GM13977 (cell line): ENCODE results near the gene RASA4B.
"Not testable (repeated sequence)": the region's sequence is repeated elsewhere in the genome, so short reads cannot be mapped to it uniquely, and the experiment has no call there.

ENCODE experiments used
- DNase-seq: peaks from one replicate; pipeline ENCODE4 v3.0.0; 2012; ENCODE audit warnings: low spot score
- in situ Hi-C: fragments of 300-500 bp; cut with MboI; formaldehyde crosslinking; loops from one replicate; pipeline ENCODE4 v1.12.0; 2022; ENCODE audit warnings: low sequenced_read_pairs, low pct_unique_long_range_greater_than_20kb, mixed read lengths, inconsistent platforms; ENCODE audit not compliant: unreplicated experiment

RASA4B gene

GRCh38 chr7:102514881-102515721 lies 2.5 kb downstream of the RASA4B start:
- DNase-seq, in situ Hi-C loops: not testable (repeated sequence)

GRCh38 chr7:102512642-102513221 lies 4.8 kb downstream of the RASA4B start:
- DNase-seq, in situ Hi-C loops: not testable (repeated sequence)

DNA sequence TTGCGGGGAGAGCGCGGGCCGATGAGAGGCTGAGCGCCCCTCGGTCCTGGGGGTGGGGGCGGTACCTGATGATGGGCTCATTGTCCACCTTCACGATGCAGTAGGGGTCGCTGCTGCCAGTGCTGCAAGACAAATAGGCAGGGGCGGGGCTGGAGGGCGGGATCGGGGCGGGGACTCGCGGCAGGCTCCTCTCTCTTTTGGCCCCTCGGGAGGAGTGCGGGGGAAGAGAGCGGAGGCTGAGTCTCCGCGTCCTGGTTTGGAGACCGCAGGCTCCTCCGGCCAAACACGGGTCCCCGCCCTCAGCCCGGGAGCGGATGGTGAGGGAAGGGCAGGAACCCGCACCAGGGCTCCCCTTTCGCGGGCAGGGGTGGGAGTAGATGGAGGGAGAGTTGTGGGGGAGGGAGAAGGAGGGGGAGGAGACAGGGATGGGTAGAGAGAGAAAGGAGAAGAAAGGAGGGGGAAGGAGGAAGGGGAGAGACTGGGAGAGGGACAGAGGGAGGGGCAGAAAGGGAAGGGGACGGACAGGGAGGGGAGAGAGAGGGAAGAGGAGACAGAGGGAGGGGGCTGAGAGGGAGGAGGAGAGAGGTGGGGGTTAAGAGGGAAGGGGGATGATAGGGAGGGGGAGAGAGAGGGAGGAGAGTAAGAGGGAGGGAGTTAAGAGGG lies 5.6 kb downstream of the RASA4B start:
- DNase-seq, in situ Hi-C loops: not testable (repeated sequence)

DNA sequence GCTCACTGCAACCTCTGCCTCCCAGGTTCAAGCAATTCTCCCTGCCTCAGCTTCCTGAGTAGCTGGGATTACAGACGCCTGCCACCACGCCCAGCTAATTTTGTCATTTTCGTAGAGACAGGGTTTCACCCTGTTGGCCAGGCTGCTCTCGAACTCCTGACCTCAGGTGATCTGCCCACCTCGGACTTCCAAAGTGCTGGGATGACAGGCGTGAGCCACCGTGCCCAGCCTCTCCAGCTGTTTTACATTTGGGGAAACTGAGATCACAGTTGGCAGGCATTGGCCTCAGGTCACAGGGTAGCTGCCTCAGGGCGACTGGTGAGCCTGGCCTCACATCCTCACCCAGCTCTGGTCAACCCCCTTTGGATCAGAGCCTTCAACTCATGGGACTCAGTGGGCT lies 7.0 kb downstream of the RASA4B start:
- in situ Hi-C loops, DNase-seq: not testable (repeated sequence)

DNA sequence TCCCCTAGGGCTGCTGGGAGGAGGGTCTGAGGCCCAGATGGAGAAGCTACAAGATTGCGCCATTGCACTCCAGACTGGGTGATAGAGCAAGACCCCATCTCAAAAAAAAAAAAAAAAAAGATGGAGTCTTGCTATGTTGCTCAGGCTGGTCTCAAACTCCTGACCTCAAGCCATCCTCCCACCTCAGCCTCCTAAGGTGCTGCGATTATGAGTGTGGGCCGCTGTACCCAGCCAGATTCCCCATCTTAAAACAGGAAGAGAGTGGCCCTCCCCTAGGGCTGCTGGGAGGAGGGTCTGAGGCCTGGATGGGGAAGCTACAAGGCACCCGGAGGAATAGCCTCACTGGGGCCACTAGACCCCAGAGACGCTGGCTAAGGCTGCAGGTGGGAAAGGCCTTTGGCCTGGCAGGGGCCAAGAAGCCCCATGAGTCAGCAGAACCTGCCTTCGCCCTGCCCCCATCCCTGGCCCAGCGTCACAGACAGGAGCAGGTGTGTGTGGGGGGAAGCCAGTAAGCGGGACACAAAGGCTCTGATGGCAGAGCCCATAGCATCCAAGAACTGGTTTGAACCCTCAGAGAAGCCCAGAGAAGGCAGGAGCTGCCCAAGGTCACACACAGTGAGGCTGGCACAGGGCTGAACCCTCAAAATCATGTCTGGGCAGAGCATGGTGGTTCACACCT lies 10.0 kb downstream of the RASA4B start:
- in situ Hi-C loops, DNase-seq: not testable (repeated sequence)

DNA sequence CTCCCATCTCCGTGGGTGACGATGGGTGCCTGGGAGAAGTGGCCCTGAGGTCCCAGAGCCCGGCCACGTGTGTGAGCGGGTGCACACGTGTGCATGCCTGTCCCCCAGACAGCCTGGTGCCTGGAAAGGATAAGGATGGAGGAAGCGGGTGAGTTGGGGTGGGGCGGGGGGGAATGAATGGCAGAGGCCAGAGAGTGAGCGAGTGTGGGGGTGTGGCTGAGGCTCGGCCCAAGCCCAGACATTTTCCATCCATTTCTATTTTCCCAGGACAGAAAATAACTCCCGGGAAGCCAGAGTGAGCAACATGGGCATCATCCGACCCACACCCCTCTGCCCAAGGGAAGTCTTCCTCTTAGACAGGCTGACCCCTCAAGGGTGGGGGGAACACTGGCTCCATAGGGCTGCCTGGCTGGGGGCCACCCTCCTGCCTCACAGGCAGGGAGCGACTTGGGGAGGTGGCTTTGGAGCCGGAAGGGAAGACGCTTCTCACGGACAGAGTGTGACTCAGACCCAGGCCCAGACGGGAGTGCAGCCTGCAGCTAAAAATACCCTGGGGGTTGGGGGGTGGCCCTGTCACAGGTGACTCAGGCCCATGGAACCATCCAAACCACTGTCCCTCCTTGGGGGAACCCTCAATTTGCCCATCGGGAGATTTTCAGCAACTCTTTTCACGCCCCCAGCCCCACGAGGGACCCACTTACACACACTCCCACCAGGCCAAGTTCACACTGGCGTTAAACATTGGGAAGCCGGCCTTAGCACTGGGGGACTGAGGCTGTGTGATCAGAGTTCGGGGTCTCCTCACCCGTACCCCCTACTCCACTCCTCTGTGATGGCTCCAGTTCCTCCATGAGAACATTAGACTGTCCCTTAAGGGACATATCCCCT lies 12.0 kb downstream of the RASA4B start:
- in situ Hi-C loops, DNase-seq: not testable (repeated sequence)

- in situ Hi-C loops, DNase-seq: not testable (repeated sequence)
These were observed 14.4 kb downstream of the RASA4B start for GRCh38 chr7:102503141-102503540.

GRCh38 chr7:102498321-102498720 lies 19.3 kb downstream of the RASA4B start:
- DNase-seq, in situ Hi-C loops: not testable (repeated sequence)

DNA sequence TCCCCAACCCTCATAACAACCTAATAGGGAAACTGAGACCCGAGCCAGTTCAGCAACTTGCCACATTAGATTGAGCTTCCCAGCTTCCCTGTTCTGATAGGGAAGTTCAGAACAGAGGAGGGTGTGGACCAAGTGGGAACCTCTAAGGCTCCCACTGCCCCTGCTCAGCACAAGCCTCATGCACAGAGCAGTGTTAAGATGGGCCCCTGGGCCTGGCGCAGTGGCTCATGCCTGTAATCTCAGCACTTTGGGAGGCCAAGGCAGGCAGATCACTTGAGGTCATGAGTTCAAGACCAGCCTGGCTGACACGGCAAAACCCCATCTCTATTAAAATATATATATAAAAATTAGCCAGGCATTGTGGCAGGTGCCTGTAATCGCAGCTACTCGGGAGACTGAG lies 20.3 kb downstream of the RASA4B start:
- in situ Hi-C loops = not testable (repeated sequence)

GRCh38 chr7:102496861-102497260 lies 20.7 kb downstream of the RASA4B start:
- DNase-seq, in situ Hi-C loops: not testable (repeated sequence)

More for the DNA sequence above, 20.3 kb downstream of the RASA4B start:
- DNase-seq = not testable (repeated sequence)

- DNase-seq, in situ Hi-C loops: not testable (repeated sequence)
These were observed 23.0 kb downstream of the RASA4B start for GRCh38 chr7:102494473-102495149.

DNA sequence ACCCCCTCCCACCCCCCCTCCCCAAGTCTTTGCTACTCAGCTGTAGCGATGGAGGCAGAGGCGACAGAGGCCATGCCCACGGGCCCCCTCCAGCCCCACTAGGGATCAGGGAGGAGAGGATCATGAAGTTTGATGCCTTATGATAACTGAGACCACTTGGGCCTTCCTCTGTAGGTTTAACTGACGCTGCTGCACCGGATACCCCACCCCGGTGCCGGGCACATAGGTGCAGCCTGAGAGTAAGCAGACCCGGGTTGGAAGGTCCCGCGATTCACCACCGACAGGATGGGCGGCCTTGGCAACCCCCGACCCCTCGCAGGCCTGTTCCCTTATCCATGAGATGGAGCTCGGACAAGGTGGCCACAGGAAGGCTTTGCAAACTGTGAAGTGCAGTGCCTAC lies 23.6 kb downstream of the RASA4B start:
- DNase-seq, in situ Hi-C loops: not testable (repeated sequence)

DNA sequence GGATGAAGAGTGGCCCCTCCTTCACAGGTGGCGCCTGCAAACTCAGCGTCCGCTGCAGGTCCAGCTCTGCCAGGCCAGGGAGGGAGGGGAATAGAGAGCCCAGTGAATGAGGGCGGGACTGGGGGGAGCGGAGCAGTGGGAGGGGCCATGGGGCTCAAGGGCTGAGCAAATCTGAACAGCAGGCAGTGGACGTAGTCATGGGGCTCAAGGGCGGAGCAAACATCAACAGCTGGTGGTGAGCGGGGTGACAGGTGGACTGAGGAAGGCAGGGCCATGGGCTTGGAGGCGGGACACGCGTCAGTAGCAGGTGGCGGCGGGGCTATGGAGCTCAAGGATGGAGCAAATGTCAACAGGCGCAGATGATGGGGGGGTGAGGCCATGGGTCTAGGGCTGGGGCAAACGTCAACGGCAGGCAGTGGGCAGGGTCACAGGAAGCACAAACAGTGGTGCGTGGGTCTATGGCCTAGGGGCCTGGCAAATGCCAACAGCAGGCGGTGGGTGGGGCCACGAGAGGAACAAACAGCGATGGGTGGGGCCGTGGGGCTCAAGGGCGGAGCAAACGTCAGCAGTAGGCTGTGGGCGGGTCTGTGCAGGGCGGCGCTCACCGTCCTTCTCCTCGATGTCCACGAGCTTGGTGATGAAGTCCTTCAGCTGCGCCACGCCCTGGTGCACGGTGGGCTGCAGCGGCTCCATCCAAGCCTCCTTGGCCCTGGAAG lies 24.2 kb downstream of the RASA4B start:
- in situ Hi-C loops, DNase-seq: not testable (repeated sequence)

DNA sequence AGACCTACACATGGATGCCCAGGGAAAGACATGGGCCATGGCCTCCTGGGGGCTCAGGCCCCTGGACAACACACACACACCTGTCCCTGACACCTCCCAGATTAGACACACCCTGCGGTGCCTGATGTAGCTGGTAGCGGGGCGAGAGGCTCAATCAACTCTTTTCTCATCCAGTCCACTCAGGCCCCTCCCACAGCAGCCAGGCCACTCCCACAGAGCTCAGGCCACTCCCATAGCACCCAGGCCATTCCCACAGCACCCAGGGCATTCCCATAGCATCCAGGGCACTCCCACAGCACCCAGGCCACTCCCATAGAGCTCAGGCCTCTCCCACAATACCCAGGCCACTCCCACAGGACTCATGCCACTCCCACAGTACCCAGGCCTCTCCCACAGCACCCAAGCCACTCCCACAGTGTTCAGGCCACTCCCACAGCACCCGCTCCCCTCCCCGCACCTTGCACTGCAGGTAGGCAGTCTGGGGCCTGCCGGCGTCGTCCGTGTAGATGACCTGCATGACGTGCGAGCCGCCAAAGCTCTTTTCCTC lies 27.0 kb downstream of the RASA4B start:
- in situ Hi-C loops, DNase-seq: not testable (repeated sequence)

DNA sequence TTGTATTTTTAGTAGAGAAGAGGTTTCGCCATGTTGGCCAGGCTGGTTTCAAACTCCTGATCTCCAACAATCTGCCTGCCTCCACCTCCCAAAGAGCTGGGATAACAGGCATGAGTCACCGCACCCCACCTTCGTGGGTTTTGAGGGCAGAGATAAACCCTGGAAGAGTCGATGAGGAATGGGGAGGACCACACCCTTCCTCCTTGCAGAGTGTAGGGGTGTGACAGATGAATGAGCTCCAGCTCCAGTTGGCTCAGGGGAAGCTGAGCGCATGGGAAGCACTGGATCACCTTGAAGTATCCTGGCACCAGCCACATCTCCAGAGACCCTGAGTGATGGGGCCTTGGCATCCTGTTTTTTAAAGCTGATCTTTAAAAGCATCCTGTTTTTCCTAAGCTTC lies 33.3 kb downstream of the RASA4B start:
- in situ Hi-C loops, DNase-seq: not testable (repeated sequence)

- in situ Hi-C loops, DNase-seq: not testable (repeated sequence)
These were observed 35.6 kb downstream of the RASA4B start for GRCh38 chr7:102481962-102482361.
